HG02970 (cell line): ENCODE results near the gene SNX2.
A peak's percentile ranks its signal among the peaks of the same experiment; 100 is the strongest.
"Not testable (repeated sequence)": the region's sequence is repeated elsewhere in the genome, so short reads cannot be mapped to it uniquely, and the experiment has no call there.

Source experiments
- ATAC-seq: cut with Tn5 transposase; IDR thresholded peaks from one replicate; pipeline ENCODE4 v1.9.1; 2021; ENCODE audit warnings: mild to moderate bottlenecking, moderate library complexity, moderate number of reproducible peaks; ENCODE audit not compliant: unreplicated experiment, low FRiP score

The SNX2 gene, protein sequence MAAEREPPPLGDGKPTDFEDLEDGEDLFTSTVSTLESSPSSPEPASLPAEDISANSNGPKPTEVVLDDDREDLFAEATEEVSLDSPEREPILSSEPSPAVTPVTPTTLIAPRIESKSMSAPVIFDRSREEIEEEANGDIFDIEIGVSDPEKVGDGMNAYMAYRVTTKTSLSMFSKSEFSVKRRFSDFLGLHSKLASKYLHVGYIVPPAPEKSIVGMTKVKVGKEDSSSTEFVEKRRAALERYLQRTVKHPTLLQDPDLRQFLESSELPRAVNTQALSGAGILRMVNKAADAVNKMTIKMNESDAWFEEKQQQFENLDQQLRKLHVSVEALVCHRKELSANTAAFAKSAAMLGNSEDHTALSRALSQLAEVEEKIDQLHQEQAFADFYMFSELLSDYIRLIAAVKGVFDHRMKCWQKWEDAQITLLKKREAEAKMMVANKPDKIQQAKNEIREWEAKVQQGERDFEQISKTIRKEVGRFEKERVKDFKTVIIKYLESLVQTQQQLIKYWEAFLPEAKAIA

DNA sequence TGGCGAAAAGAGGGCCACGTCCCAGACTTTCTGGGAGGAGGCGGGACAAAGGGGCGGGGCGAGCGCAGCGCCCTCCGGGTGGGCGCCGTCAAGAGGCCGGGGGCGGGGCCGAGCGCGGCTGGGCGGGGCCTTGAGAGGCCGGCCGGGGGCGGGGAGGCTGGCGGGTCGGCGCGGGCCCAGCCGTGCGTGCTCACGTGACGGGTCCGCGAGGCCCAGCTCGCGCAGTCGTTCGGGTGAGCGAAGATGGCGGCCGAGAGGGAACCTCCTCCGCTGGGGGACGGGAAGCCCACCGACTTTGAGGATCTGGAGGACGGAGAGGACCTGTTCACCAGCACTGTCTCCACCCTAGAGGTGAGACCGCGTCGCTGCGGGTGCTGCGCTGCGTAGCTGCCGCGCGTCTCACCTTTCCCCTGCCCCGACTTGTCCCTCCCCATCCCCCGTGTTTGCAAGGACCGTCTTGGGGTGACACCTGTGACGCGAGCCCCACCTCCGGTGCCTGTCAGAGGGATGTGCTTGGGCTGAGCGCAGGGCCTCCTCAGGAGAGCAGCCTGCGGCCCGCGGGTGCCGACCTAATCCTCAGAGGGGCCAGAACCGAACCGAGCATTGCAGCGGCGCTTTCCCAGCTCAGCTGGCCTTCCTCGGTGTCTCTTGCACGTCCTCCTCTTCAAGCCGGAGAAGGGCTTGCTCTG, at the start of gene SNX2:
Gene SNX2, plus strand, starts transcription at position 220 of the 689 bp plus-strand sequence. Its CDS starts 24 bp downstream, at position 244.
- peak; percentile 90 for ATAC-seq

DNA sequence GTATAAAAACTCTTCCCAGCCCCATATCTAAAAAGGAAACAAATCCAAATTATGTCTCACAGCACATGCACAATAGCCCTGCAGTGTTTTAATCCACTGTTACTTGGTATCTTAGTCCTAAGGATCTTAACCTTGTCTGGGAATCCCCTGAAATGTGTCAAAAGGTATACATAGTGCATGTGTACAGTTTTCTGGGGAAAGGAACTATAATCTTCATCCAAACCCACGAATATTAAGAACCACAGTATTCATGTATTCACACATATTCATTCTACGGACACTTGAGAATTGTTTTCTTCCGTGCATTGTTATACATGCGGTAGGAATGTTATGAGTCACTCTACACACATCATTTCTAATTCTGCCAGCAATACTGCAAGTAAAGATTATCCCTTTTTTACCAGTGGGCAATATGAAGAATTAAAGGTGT, 47.8 kb upstream of the SNX2 start:
- no peak for ATAC-seq

DNA sequence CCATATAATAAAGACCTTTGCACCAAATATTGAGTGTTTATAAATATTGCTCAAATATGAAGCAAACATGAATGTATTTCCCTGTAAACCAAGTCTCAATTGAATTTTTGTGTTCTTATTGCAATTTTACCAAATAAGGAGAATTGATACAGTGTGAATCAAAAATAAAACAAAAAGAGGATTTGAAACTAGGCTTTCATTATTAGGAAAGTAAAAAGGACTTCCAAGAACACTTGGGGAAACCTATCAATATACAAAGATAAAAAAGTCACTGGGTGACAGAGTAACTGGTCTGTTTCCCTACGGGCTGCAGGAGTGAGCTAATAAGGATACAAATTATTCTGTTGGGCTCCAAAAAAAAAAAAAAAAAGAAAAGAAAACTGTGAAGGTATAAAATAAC, 44.8 kb upstream of the SNX2 start:
- ATAC-seq: no peak

DNA sequence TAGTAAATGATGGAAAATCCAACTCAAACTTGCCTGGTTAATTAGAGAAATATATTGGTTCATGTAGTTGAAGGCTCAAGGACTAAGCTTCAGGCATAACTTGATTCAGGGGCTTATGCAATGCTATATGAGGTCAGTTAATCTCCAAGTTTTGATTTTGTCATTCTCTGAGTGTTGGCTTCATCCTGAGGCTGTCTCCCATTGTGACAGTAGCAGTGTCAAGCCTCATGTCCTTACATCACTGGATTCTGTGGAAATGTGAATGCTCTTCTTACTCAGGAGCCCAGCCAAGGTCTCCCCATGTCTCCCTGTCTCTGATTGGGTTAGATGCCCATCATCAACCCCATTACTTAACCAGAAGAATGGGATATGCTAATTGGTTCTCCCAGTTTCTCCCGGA, 44.4 kb upstream of the SNX2 start:
- no peak for ATAC-seq

DNA sequence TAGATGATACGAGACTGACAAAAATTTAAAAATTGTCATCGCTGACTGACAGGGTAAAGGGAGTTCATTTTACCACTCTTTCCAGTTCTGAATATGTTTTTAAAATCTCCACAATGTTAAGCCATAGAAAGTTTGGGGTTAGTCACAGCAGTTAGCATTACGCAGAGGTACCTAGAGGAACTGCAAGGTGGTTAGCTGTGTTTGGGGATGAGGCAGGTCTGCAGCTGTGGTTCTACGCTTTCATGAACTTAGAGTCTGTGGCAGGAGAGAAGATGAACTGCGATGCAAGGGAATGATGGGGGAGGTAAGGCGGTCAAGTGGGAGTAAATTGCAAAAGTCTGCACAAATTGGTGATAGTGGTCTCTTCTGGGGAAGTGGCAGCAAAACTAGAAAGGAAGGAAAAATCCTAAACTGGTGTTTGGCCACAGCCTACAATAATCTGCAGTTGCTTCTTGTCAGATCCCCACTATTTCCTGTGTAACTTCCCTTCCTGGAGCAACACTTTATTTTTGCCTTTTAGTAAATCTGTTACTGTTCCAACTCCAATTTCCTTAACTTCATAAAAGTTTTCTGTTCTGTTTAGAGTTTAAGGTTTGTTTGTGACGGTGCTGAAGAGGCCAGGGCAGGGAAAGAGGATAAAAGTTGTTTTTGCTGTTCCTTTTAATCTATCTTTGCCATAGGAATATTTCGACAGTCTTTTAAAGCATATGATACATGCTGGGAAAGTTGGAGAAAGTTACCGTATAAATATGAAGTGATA, 38.6 kb upstream of the SNX2 start:
- ATAC-seq: no peak

DNA sequence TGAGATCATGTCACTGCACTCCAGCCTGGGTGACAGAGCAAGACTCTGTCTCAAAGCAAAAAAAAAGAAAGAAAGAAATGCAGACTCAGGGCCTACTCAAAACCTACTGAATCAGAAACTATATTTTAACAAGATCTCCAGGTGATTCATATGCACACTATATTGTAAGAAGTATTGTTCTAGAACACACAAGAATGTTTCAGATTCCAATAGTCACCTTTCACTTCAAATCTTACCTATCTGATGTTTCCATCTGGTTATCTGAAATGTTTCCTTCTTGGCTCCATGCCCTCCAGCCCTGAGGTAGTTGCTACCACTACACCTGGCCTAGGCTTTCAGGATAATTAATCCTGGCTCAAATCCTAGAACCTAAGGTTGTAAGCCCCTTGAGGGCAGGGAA, 36.8 kb upstream of the SNX2 start:
- ATAC-seq: no peak

DNA sequence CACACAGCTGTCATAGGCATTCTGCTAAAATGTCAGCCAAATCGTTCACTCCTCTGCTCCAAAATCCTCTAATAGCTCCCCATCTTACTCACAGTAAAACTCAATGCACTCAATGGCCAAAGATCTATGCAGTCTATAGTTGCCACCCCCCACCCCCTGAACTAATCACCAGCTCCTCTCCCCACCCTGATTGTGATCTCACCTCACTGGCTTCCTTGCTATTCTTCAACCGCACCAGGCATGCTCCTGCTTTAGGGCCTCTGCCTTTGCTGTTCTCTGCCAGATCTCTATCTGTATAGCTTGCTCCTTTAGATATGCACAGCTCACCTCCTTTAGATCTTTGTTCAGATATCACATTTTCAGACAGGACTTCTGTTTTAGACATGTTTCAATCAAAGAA, 33.2 kb upstream of the SNX2 start:
- ATAC-seq: no peak

DNA sequence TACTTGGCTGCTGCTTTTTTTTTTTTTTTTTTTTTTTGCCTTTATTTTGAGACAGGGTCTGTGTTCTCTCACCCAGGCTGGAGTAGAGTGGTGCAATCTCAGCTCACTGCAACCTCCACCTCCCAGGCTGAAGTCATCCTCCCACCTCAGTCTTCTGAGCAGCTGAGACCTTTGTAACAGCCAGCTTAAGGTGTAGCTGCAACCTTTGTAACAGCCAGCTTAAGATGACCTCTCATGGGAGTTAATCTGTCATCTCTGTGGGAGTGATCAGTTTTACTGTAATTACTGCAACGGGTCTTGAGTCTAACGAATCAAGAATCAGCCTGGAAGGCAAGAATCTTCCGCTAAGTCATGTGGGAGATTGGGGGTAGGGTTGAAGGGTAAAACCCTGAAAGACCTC, 31.6 kb upstream of the SNX2 start:
- no peak for ATAC-seq

DNA sequence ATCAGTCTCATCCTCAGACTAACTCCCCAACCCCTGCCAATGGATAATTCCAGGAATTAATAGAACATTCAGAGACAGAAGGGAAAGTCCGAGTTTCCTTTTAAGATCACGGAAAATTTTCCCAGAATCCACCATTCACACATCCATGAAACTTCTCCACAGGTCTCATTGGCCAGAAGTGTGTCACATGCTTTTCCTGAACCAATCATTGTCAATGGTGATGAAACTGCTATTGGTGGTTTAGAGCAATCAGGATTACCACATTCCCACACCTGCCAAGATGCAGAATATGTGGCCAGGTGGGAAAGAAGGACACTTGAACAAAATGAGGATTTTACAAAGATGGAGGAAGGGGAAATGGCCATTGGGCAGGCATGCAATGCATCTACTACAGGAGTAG, 29.3 kb upstream of the SNX2 start:
- ATAC-seq: no peak

DNA sequence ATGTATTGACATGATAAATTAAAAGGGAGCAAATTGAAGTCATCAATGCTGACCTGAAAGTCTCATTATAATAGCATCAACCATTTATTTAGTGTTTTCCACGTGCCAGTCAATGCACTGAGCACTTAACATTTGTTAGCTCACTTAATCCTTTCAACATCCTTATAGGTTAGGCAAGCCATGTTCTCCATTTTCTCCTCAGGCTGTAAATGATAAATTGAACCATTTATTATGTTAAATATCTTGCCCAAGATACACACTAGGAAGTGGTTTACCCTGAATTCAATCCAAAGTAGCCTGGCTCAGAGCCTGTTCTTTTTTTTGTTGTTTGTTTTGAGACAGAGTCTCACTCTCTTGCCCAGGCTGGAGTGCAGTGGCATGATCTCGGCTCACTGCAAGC, 25.0 kb upstream of the SNX2 start:
- no peak for ATAC-seq

DNA sequence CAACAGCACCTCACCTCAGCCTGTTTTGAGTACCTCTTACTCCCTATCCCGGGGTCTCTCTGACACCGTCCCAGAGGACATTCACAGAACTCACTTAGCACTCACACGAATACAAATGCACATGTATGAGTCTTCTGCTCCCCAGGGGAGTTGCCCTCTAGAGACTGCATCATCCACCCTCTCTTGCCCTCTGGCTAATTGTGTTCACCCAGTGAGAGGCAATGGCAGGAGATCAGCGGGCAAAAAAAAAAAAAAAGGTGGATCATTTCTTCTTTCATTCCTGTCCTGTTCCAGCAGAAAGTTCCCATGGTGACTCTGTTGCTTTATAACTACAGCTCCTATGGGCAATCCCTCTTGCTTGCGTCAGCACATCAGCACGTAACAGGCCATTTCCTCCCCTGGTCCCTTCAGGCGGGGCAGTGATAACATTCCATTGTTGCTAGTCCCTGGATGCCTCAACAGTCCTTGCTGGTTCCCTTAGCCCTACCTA, 23.5 kb upstream of the SNX2 start:
- ATAC-seq: no peak

DNA sequence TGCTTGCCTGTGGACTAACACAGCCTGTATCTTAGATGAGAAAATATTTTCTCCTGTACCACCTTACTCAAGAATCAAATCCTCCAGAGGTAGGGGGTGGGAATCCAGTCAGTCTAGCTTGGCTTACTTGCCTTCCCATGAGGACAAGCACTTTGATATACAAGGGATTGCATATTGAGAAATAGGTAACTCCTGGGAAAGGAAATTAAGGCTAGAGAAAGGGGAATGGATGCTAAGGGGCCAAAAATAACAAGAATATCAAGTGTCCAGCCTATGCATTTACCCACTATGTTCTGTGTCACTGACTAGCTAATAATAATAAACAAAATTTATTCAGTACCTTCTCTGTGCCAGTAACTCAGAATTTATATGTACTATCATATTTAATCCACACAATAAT, 21.4 kb upstream of the SNX2 start:
- ATAC-seq: no peak

DNA sequence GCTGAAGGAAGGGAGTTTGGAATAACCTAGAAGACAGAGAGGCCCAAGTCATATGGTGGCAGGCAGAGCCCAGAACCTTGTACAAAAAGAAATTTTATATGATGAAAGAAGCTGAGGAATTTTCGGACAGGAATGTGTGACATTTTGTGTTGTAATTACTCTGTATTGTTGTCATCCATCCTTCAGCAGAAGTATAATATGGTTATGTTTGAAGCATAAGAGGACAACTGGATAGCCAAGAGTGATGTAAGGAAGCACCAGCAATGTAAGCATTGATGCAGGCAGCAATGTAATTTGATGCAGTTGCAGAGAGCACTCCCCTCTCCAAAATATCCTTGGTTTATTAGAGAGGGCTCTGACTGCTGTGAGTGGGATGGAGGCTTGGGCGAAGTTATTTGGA, 19.1 kb upstream of the SNX2 start:
- no peak for ATAC-seq

DNA sequence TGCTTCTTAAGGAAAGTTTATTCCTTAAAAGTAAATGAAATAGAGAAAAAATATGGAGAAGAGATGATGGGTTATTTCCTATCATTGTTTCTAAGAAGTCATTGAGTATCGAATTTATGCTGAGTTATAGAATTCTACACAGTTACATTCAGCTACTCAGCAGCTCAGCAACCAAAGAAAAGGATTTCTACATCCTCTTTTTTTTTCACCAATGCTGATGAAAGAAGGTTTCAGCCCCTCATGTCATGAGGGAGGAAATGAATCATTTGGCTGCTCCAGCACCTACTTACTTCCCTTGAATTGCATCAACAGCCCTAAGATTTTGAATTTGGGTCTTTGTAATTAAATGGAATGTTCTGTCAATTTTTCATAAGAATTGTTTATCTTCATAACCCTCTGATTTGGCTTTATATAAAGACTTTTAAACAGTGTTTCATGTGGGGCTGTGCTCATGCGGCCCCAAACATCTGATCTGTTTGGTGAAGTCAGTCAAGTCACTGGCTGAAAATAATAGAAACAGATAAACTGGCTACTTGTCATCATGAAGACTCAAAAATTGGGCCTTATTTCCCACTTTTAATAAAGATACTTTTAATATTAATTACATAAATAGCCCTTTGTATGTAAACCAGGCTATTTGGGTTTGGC, 18.5 kb upstream of the SNX2 start:
- no peak for ATAC-seq

DNA sequence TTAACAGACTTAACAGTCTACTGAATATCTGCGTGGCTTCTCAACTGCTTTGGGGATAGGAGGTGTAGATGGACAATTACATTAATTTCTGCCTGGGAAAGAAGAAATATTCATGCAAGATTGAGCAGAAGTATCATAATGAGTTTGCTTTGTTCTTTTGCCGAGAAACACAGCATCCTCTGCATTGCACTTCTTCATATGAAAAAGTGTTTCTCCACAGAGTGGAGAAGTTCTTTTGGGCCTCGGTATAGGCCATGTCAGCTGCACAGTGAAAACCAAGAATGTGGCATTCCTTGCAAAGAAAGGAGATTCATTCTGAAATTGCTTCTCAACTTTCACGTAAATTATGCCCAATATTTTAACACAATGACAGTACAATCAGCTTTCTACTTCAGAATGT, 17.6 kb upstream of the SNX2 start:
- no peak for ATAC-seq

DNA sequence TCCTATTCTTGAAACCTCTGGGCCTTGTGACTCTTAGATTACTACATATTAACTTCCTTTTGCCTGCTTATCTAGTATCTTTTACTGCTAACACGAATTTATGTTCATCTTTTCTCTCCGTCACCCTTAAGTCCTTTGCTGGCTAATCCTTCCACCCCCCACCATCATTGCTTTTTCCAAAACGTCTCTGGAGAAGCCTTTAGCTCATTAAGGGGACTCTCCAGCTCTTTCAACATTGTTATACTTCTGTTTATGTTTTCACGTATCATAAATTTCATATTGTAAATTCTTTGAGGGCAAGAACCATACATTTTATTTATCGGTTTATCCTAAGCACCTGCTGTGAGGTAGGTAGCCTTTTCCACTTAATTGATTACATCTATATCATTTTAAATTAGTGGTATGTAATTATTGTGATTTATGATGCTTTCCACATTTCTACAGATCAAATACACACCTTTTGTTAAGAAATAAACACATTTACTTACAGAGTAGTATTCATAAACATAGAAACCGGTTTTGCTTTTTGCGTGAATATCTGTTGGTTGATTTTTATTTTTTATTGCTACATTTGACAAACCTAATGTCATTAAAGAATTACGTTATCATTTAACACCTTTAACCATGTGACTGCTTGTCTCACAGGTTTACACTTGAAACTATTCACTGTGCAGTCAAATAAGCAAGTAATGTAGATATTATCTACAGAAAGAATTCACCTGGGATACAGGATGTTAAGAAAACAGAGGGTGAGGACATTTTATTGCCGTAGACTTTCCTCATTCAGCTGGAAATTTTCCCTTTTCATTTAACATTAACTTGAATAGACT, 15.4 kb upstream of the SNX2 start:
- no peak for ATAC-seq

DNA sequence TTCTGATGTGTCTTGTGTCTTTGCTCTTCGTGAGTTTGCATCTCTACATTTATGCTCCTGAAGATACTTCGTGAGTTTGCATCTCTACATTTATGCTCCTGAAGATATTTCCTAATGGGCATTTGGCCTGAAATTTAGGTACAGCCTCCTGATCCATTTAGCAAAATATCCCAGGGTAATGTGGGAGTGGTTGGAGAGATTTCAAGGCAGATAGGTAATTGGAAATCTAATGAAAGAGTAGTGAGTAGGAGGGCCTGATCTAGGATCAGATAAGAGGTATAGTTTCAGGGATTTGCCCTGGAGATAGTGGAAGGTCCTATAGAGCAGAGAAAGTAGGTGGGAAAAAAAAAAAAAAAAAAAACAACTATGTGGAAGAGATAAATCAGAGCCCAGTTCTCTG, 14.6 kb upstream of the SNX2 start:
- no peak for ATAC-seq

DNA sequence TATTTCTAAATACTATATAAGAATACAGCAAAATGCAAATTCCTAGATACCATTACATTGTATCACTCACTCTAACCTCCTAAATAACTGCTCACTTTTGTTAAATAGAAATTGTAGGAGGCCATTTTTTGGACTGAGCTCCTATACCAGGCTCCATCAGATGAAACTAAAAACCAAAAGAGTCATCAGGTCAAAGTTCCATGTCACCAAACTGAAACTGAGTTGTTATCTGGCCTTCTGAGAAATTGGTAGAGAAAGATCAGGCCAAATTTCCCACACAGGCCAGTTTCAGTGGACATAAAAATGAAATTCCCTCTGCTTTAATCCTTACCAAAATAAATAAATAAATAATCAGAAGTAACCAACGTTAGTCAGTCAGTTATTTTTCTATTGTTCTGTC, 13.8 kb upstream of the SNX2 start:
- ATAC-seq: no peak

DNA sequence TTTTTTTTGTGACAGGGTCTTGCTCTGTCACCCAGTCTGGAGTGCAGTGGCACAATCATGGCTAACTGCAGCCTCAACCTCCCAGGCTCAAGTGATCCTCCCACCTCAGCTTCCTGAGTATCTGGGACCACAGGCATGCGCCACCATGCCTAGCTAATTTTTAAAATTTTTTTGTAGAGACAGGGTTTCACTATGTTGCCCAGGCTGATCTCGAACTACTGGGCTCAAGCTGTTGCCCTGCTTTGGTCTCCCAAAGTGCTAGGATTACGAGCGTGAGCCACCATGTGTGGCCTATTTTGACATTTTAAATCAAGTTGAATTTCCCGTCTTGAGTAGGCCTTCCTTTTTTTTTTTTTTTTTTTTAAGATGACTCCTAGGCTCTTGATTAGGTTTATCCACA, 13.0 kb upstream of the SNX2 start:
- ATAC-seq: not testable (repeated sequence)

DNA sequence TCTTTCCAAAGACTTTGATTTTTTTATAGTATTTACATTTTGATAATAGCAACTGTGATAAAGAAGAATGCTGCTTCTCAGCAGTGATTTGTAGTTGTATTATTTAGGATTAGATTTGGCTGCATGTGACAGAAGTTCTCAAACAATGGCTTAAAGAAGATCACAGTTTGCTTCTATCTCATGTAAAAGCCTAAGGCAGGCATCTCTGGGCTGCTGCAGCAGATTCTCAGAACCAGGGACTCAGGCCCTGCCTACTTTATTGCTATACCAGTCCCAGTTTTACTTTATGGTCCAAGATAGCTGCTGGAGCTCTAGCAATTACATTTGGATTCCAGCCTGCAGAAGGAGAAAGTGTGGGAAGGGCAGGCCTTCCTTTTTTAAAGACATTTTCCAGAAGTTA, 8.8 kb upstream of the SNX2 start:
- no peak for ATAC-seq
